Measurements from ENCODE around the gene ORMDL3.

- TF ChIP-seq CTCF (IDR thresholded peaks at IDR 0.05), result no peak
- no peak for TF ChIP-seq POLR2A (IDR thresholded peaks at IDR 0.05)
Observed at GRCh38 chr17:39944393-39944711, 17.0 kb upstream of the ORMDL3 start.

Measured in lower leg skin (tissue), 3 donors.